ENCODE results near the gene PLEKHO1.

DNA sequence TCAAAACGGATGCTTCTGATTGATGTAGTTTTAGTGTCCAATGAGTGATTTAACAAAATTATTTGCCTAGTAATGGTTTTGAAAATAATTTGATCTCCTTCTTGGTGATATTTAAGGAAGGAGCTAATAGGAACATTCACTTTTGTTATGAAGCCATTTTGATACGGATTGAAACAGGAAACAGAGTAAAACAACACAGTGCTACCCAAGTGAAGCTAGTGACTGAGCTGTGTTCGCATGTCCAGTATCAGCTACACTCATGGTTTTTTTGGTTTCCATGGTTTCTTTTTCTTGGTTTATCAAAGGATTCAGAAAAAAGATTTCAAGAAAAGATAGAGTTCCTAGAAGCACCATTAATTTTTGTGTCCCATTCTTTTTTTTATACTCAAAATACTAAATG is 40.1 kb upstream of the PLEKHO1 start:
- TF ChIP-seq ZNF548 (tag by site-specific recombination; IDR thresholded peaks at IDR 0.05) (no peak), SALL2 (tag by site-specific recombination; IDR thresholded peaks at IDR 0.05; ENCODE audit: borderline replicate concordance) (no peak), PATZ1 (tag by site-specific recombination; IDR thresholded peaks at IDR 0.05) (no peak), PBX3 (CRISPR knock-in tag; IDR thresholded peaks at IDR 0.05) (no peak), ZBTB20 (tag by site-specific recombination; IDR thresholded peaks at IDR 0.05) (no peak)
- TF ChIP-seq, protein P1, sequence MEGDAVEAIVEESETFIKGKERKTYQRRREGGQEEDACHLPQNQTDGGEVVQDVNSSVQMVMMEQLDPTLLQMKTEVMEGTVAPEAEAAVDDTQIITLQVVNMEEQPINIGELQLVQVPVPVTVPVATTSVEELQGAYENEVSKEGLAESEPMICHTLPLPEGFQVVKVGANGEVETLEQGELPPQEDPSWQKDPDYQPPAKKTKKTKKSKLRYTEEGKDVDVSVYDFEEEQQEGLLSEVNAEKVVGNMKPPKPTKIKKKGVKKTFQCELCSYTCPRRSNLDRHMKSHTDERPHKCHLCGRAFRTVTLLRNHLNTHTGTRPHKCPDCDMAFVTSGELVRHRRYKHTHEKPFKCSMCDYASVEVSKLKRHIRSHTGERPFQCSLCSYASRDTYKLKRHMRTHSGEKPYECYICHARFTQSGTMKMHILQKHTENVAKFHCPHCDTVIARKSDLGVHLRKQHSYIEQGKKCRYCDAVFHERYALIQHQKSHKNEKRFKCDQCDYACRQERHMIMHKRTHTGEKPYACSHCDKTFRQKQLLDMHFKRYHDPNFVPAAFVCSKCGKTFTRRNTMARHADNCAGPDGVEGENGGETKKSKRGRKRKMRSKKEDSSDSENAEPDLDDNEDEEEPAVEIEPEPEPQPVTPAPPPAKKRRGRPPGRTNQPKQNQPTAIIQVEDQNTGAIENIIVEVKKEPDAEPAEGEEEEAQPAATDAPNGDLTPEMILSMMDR (tag by site-specific recombination; IDR thresholded peaks at IDR 0.05), result no peak

Measured in HEK293 (cell line).